NCI-H524 (cell line): Measurements from ENCODE around the gene MRPS7.
"Not testable (repeated sequence)": the region's sequence is repeated elsewhere in the genome, so short reads cannot be mapped to it uniquely, and the experiment has no call there.

Experiments used
- DNase-seq, 2 experiments: peaks; one replicate each; lab custom pipeline; 2025; lab: John Stamatoyannopoulos, UW

The MRPS7 gene

DNA sequence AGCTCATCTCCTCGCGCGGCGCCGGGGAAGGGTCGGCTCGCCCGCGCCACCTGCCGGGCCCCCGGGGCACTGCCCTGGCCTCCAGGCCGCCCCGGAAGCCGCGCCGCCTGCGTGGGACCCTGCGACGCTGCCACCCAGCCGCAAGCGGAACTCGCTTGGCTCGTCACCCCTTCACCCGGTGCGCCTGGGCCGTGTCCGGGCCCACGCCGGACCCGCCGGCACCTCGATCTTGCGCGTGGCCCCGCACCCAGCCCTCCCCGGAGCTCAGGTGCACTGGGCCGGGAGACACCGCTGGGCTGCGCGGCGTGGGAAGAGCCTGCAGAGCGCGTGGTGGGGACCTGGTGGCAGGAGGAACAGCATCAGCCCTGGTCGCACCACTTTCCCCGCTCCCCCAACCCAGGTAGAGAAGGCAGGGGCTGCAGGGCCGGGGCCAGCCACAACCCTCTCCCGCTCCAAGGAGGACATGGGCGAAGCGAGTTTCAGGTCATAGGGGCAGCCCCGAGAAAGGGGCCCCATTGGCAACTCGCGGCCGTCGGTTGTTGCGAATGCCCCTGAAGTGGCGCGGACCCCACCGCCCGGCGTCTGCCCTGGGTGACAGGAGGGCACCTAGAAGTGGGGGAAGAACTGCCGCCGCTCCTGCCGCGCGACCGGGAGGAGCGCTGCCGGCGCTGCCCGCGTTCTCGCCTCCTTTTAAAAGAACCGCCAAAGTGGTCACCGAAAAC, 9.7 kb downstream of the MRPS7 start:
- peak; percentile 71 to 92 for DNase-seq

DNA sequence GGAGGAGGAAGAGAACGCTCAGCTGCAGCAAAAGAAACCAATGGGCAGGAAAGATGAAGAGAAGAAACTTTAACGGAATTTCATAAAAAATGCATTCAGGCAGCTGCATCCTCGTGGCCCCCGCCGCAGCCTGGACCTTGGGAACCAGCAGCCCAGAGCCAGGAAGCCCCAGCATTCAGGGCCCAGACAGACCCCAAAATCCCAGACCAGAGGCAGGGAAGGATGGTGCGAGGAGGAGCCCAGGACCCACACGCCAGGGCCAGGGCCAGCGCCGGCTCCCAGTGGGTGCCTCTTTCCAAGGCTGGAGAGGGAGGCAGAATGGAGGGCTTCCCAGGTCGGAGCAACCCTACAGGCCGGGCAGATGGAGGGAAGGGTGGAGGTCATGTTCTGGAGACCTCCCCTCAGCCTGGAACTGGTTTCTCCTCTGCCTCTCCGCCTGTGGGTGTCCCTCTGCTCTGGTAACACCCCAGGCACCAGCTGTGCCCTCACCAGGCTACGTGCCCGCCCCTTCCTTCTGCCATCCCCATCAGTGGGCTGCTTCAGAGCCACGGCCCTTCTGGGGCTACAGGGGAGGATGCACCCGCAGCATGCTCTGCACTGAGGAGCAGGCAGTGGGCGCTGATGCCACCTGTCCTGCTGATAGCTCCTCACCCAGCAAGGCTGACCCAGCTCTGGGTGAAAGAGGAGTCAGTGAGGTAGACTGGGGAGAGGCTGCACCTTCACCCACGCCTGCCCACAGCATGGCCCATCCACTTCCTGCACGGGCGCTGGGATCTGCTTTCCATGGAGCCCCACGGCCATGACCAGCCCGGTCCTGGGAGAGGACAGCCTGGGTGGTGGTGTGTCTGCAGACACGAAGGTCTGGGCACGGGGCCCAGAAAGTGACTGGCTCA, 10.5 kb downstream of the MRPS7 start:
- peak; percentile 68 to 88 for DNase-seq

DNA sequence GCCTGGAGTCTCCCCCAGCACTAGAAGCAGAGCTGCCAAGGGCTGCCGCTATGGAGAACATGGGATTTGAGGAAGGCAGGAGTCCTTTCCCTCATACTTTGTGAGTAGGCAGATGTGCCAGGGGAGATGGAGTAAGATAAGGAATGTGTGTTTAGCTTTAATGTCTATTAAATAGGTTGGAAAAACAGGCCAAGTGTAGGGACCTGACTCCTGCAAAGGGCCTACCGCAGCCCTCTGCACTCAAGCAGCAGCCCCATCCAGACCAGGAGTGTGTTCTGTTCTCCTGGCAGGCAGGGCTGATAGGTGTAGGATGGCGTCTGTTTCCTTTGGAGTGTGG, 11.1 kb downstream of the MRPS7 start:
- no peak for DNase-seq

DNA sequence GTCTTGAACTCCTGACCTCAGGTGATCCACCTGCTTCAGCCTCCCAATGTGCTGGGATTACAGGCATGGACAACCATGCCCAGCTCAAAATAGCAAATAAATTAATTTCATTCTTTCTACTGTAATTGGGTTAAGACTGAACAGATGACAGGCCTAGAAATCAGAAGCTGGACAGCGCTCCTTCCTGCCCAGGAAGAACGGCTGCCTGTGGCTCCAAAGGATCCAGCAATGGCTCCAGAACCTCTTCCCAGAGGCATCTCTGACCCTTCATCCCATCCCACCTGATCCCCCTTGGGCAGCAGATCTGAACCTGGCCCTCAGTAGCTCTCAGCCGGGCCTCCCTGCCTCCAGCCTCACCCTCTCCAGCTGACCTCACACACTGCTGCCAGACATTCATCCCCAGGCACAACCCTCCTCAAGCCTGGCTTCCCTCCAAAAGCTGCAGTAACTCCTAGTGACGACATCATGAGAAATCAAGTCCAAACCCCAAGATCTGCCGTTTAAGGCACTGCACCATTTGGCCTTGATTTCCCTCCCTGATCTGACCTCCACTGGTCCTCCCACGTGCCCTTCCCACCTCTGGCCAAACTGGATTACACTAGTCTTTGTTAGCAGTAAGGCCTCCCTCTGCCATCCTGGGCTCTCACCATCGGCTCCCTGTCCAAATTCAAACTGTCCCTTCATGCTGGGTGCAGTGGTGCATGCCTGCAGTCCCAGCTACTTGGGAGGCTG, 12.5 kb downstream of the MRPS7 start:
- DNase-seq = no peak

DNA sequence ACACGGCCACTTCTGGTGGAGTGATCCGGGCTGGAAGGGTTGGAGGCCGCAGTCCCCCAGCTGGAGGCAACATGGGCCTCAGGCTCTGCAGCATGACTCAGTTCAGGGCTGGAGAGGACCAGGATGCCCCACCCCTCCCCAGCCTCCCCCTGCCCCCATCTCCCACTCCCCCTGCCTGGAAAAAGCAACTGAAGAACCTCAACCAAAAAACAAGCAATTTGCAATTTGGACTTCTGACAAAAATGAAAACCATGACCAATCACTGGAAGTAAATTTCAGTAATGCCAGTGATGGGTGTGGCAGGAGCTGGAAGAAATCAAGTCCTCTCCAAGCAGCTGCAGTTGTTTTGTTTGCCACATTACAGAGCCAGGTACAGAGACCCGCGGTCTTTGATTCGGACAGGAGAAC, 16.0 kb downstream of the MRPS7 start:
- DNase-seq = no peak

DNA sequence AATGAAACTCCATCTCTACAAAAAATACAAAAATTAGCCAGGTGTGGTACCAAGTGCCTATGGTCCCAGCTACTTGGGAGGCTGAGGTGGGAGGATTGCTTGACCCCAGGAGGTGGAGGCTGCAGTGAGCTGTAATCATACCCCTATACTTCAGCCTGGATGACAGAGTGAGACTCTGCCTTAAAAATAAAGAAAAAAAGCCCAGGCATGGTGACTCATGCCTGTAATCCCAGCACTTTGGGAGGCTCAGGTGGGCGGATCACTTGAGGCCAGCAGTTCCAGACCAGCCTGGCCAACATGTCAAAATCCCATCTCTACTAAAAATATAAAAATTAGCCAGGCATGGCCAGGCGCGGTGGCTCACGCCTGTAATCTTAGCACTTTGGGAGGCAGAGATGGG, 18.5 kb downstream of the MRPS7 start:
- not testable (repeated sequence) for DNase-seq

DNA sequence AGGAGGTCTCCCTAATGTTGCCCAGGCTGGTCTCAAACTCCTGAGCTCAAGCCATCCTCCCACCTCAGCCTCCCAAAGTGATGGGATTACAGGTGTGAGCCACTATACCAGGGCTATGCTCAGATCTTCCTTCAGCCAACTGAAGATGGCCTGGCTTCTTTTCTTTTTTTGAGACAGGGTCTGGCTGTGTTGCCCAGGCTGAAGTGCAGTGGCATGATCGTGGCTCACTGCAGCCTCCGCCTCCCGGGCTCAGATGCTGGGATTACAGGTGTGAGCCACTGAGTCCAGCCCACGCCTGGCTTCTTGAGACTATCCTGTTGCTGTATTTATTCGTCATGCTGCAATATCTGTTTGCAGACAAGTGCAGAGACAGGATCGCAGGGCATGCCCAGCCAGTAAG, 23.4 kb downstream of the MRPS7 start:
- no peak for DNase-seq

DNA sequence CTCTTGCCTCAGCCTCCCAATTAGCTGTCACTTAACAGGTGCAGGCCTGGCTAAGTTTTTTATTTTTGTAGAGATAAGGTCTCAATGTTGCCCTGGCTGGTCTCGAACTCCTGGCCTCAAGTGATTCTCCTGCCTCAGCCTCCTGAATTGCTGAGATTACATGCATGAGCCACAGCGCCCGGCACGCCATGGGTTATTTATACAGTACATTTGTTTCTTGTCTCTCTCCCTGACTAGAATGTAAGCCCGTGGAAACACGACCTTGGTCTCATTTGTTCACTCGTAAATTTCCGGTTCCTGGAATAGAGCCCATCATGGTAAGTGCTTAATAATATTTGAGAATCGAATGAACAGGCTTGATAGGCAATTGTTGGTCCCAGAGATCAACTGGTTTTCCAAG, 25.5 kb downstream of the MRPS7 start:
- no peak for DNase-seq

DNA sequence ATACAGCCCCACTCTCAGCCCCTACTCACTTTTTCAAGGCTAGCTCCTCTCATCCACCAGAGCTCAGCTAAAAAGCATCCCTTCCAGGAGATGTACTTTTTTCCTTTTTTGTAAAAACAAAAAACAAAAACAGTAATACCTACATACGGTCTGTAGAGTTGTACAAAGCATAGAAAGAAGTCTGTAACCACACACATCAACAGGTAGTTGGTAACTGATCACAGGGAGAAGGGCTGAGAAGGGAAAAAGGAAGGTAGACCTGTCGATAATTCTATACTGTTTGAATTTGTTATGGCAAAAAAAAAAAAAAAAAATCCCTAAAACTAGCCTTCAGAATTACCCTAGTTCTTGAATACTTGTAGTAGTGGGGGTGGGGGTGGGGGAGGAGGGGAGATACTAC, 26.7 kb downstream of the MRPS7 start:
- no peak for DNase-seq

DNA sequence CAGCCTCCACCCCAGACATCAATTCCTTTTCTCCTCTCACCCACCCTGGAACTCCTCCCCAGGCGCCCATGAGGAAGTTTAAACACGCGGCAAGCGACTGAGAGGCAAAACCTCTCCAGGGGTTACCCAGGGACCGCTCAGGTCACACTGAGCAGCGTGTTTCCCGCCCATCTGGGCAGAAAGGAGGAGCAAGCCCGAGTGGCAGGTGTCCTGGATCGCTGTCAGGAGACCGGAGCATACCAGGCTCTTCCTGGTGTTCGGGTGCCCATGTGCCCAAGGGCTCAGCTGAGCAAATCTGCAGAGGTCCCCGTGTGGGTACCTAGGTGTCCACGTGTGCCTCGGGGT, 27.1 kb downstream of the MRPS7 start:
- peak; percentile 92 for DNase-seq

DNA sequence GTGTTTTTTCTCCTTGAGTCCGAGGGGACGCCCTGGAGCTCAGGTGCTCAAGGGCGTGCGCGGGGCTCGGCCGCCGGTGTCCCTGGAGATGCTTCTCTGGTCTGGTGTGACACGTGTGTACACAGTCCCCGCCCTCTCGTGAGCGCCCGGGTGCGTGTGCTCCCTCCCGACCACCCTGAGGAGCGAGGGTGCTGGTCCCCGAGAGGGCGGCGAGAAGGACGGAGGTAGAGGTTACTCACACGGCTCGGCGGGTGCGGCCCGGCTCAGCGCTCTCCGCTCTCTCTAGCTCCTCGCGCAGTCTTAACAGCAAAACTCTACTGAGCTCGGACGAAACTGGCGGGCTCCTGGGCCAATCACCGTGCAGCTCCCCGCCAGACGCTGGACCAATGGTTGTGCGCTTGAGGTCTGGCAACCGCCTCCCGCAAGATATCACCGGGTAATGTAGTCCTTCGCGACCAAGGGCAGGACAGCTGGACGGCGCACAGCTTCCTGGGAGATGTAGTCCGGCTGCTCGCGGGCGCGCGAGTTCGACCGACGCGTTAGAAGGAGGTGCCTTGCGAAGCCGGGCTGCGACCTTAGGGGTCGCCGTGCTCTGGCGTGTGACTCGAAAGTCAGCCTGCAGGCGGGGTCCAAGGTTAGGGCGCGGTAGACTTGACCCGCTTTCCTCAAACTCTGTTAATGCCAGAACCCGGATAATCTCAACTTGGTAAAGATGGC, 27.6 kb downstream of the MRPS7 start, which contains the start of gene SLC25A19:
Gene SLC25A19 (minus strand): TSS at position 319 of the 717 bp plus-strand sequence. CDS start 2,669 bp downstream, outside the sequence.
- peak; percentile 100 for DNase-seq

DNA sequence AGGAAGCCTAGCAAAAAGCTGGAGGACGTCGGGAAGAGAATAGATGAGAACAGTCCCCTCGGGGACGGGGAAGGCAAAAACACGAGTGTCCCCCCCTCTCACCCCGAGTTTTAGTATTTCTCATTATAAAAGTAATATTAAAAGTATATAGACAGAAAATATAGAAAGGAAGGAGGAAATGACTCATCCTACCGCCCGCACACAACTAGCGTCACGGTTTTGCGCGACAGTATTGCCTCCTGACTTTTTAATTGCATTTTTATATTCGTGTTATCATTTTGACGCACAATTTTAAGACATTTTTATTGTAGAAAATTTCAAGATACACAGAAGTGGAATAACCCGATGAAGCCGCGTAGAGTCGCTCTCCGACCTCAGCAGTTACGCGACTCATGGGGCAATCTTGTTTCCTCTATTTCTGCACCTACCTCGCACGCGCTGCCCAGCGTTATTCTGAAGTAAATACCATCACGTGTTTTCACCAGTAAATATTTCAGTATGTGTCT, 28.2 kb downstream of the MRPS7 start:
- DNase-seq = peak; percentile 64 to 74

DNA sequence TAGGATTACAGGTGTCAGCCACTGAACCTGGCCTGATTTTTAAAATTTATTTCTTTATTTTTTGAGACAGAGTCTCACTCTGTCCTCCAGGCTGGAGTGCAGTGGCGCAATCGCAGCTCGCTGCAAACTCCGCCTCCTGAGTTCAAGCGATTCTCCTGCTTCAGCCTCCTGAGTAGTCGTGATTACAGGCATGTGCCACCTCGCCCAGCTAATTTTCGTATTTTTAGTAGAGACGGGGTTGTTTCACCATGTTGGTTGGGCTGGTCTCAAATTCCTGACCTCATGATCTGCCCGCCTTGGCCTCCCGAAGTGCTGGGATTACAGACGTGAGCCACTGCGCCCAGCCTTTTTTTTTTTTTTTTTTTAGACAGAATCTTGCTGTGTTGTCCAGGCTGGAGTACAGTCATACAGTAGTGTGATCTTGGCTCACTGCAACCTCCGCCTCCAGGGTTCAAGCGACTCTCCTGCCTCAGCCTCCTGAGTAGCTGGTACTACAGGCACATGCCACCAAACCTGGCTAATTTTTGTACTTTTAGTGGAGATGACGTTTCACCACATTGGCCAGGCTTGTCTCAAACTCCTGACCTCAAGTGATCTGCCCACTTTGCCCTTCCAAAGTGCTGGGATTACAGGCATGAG, 31.2 kb downstream of the MRPS7 start:
- not testable (repeated sequence) for DNase-seq

DNA sequence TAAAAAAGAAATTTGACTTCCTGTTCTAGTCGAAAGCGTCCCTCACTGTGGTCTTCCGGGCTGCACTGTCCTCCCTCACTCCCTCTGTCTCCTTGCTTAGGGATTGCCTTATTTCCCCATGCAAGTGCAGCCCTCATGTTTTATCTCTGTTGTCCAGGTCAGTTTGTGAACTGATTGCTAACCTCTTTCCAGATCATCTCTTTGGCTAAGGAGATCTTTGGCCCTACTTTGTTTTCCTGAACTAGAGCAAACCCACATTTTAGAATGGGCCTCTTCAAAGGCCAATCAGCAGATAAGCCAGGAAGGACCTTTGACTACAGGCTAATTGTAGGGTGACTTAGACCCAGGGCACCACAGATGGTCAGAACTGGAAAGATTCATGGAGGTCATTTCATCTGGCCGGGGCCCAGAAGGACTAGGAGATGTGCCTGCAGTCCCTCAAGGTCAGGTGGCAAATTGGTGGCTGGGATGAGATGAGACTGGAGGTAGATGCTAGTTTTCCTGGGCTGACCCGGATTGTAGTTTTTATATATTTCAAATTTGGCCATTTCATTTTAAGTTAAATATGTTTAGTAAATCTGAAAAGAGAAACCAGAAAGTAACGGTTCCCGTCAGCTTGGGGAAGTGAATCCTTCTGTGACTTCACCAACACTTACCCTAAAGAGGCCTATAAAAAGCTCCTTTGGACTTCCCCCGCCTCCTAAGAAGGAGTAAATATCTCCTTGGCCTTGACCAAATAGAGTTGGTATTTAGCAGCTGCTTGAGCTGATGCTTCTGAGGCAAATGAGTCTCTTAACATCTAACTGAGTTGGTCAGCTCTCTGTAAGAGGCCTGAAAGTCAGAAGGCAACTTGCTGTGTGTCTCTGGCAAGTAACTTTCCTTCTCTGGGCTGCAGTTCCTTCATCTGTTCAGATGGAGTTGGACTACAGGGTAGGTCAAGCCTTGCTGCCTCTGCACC, 33.8 kb downstream of the MRPS7 start:
- DNase-seq = no peak

DNA sequence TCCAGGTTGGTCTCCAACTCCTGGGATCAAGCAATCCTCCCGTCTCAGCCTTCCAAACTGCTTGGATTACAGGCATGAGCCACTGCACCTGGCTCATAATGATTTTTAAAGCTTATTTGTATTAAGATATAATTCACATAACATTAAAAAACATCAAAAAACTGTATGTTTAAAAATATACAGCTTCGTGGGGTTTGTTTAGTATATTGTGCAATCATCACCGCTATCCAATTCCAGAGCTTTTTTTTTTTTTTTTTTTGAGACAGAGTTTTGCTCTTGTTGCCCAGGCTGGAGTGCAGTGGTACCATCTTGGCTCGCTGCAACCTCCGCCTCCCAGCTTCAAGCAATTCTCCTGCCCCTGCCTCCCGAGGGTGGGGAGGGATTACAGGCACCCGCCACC, 38.6 kb downstream of the MRPS7 start:
- DNase-seq = no peak

DNA sequence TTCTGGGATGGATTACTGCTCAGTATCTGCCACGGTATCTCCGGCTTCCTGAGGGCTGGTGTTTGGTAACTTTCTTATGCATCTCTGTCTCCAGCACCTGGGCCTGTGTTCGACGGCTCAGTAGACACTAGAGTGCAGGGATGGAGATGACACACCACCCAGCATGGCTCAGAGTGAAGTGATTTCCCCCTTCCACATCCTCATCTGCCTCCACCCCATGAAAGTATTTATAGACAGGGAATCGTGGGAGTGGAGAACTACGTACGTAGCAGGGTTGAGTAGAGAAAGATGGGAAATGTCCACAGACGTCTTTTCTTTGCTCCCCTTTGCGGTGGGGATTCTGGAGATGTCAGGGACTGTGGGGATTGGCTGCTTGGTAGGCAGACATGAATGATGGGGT, 39.4 kb downstream of the MRPS7 start:
- no peak for DNase-seq

DNA sequence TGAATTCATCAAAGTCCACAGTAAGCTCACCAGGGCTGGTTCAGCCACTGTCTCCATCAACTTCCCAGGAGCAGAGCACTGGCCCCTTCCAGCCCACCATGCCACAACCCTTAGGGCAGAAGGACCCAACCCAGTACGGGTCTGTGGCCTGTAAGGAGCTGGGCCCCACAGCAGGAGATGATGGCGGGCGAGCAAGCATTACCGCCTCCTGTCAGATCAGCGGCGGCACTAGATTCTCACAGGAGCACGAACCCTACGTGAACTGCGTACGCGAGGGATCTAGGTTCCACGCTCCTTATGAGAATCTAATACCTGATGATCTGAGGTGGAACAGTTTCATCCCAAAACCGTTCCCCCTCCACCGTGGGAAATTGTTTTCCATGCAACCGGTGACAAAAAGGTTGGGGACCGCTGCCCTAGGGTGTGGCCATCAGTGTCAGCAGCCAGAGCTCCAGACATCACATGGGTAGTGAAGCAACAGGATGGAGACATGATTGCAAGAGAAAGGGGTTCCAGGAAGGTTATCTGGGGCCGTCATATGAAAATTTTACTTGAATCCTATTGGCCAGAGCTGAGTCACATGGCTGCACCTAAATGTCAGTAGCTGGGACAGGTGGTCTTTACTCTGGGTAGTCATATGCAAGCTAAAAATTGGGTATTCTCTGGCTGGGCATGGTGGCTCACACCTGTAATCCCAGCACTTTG, 40.0 kb downstream of the MRPS7 start:
- DNase-seq = no peak

DNA sequence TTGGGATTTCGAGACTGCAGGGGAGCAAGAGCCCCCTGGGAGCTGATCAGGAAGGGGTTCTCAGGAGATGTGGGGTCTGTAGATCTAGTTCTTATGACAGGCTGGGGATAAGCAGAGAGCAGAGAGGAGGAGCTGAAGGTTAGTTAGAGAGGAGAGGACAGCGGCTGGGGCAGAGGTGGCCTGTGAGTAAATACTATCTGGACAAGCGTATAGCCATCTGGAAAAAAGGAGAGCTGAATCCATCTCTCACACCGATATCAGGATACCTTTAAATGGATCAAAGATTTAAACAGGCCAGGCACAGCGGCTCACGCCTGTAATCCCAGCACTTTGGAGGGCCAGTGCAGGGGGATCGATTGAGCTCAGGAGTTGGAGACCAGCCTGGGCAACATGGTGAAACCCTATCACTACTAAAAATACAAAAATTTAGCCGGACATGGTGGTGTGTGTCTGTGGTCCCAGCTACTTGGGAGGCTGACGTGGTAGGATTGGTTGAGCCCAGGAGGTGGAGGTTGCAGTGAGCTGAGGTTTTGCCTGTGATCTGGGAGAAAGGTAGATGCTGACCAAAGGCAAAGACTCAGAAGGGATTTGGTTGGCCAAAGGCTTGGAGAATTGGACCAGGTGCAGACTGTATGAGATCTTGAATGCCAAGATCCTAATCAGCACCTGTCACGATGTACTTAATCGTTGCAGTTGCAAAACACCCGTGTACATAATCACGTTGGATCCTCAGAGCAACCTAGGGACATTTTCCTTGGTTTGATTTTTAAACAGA, 46.5 kb downstream of the MRPS7 start:
- DNase-seq = no peak
